PC-9 (cell line): Measurements from ENCODE around the gene ARMH4.

Experiments used
- CTCF ChIP-seq: fragments of 200-600 bp; sonication (generic); conservative IDR thresholded peaks from 2 replicates; pipeline ENCODE4 v1.6.1; 2017; ENCODE audit warnings: mixed run types, antibody characterized with exemption, mild to moderate bottlenecking, moderate library complexity
- EZH2 ChIP-seq: fragments of 200-600 bp; sonication (generic); IDR thresholded peaks from 2 replicates; pipeline ENCODE4 v1.8.0; 2017; ENCODE audit warnings: antibody characterized with exemption, low read depth

- no peak for TF ChIP-seq CTCF
- no peak for TF ChIP-seq EZH2
Measured at GRCh38 chr14:58085877-58086276, 66.1 kb downstream of the ARMH4 start.
